Lower lobe of right lung (tissue), 2 donors: ENCODE results near the gene RPLP2. TPM values are rescaled to one million over a fixed set of nuclear protein-coding genes. Genes with fewer than 3 reads are reported as not detected.

Experiments used
- ATAC-seq, 2 donors: fragments of 200-7000 bp; cut with Tn5 transposase; one replicate each; pipeline ENCODE4 v1.9.1; 2020 to 2022; ENCODE audit warnings: mild to moderate bottlenecking in 2 of 2, moderate library complexity in 2 of 2
- DNase-seq: peaks from one replicate; pipeline ENCODE4 v3.0.0-alpha.2; 2020
- H3K27ac ChIP-seq: fragments of 200-600 bp; one replicate; pipeline ENCODE4 v1.8.0; 2022
- H3K27me3 ChIP-seq: fragments of 200-600 bp; one replicate; pipeline ENCODE4 v1.8.0; 2022; ENCODE audit warnings: low read depth
- H3K36me3 ChIP-seq: fragments of 200-600 bp; one replicate; pipeline ENCODE4 v1.8.0; 2022; ENCODE audit warnings: mild to moderate bottlenecking
- H3K4me1 ChIP-seq: fragments of 200-600 bp; one replicate; pipeline ENCODE4 v1.8.0; 2022
- H3K4me3 ChIP-seq: fragments of 200-600 bp; one replicate; pipeline ENCODE4 v1.8.0; 2022; ENCODE audit warnings: mild to moderate bottlenecking
- H3K9me3 ChIP-seq: fragments of 200-600 bp; one replicate; pipeline ENCODE4 v1.8.0; 2022
- CTCF ChIP-seq: fragments of 200-600 bp; IDR thresholded peaks from one replicate; pipeline ENCODE4 v1.8.0; 2022; ENCODE audit warnings: antibody characterized with exemption, mild to moderate bottlenecking
- intact Hi-C: fragments of 100-400 bp; cut with DNase I; formaldehyde crosslinking; loops from one replicate; pipeline ENCODE4 v1.11.0; 2022
- total RNA-seq: library from RNA; stranded (reverse); fragmentation: NEBNext Ultra II Directional; extraction: Animal tissue kit (Norgen Biotek cat#: 25700); gene quantifications from one replicate; pipeline ENCODE4 v1.2.1, GENCODE V29; 2021
- donor health status: DM: no; HTN: yes; CAD: no; lungs with severe emphysema.

RPLP2 gene
- total RNA-seq, 1 donor from 2014 or later: 1,518 TPM

- Histone ChIP-seq H3K4me1 (peaks cover 16% of the 10 kb centered on the region), H3K27me3 (no peaks in the 10 kb centered on the region), H3K4me3 (no peak overlapping the region), H3K27ac (no peak overlapping the region), H3K36me3 (peaks cover 53% of the 10 kb centered on the region), H3K9me3 (no peaks in the 10 kb centered on the region)
- TF ChIP-seq CTCF: no peak
- DNase-seq (no peak), ATAC-seq (no peak)
- intact Hi-C loops: no loop called here
These were observed 52.4 kb downstream of the RPLP2 start for GRCh38 chr11:862081-862661.

Other genes starting within 250 kb of the RPLP2 start
- gene LMNTD2, start 249.2 kb upstream of the RPLP2 start, total RNA-seq: 6.0 TPM
- gene RASSF7, start 249.0 kb upstream of the RPLP2 start, total RNA-seq: 71.5 TPM
- gene PHRF1, start 233.5 kb upstream of the RPLP2 start, total RNA-seq: 31.5 TPM
- gene IRF7, start 194.0 kb upstream of the RPLP2 start, total RNA-seq: 84.8 TPM
- not detected for gene CDHR5, start 185.0 kb upstream of the RPLP2 start, total RNA-seq
- gene SCT, start 182.8 kb upstream of the RPLP2 start, total RNA-seq: not detected
- gene DRD4, start 172.7 kb upstream of the RPLP2 start, total RNA-seq: 1.3 TPM
- gene DEAF1, start 114.7 kb upstream of the RPLP2 start, total RNA-seq: 32.0 TPM
- 33.9 TPM for gene TMEM80, start 114.2 kb upstream of the RPLP2 start, total RNA-seq
- 156 TPM for gene EPS8L2, start 103.7 kb upstream of the RPLP2 start, total RNA-seq
- 218 TPM for gene TALDO1, start 62.5 kb upstream of the RPLP2 start, total RNA-seq
- gene GATD1, start 32.5 kb upstream of the RPLP2 start, total RNA-seq: 46.7 TPM
- gene CEND1, start 19.9 kb upstream of the RPLP2 start, total RNA-seq: not detected
- 18.2 TPM for gene SLC25A22, start 11.7 kb upstream of the RPLP2 start, total RNA-seq
- 12.6 TPM for gene PIDD1, start 4.7 kb upstream of the RPLP2 start, total RNA-seq
- gene PNPLA2, start 8.9 kb downstream of the RPLP2 start, total RNA-seq: 137 TPM
- gene CRACR2B, start 18.0 kb downstream of the RPLP2 start, total RNA-seq: 43.6 TPM
- gene CD151, start 23.0 kb downstream of the RPLP2 start, total RNA-seq: 387 TPM
- 127 TPM for gene POLR2L, start 32.6 kb downstream of the RPLP2 start, total RNA-seq
- gene TSPAN4, start 32.9 kb downstream of the RPLP2 start, total RNA-seq: 140 TPM
- 65.0 TPM for gene CHID1, start 100.8 kb downstream of the RPLP2 start, total RNA-seq
- gene AP2A2, start 115.9 kb downstream of the RPLP2 start, total RNA-seq: 130 TPM
- 0.09 TPM for gene MUC6, start 226.8 kb downstream of the RPLP2 start, total RNA-seq